ENCODE results near the gene SARM1.

- TF ChIP-seq CTCF (conservative IDR thresholded peaks at IDR 0.05) (no peak), EZH2 (IDR thresholded peaks at IDR 0.05; ENCODE audit: low read depth) (no peak)
Measured at GRCh38 chr17:28406473-28406814, 35.0 kb downstream of the SARM1 start.

All from PC-9 (cell line).